Mesodermal cell (in vitro differentiated cells): ENCODE measurements around the gene PPP2R2D. TPM values are rescaled to one million over a fixed set of nuclear protein-coding genes. Genes with fewer than 3 reads are reported as not detected.

Source experiments
- H3K27ac ChIP-seq: 2 replicates; pipeline ENCODE4 v1.7.0; 2013; ENCODE audit warnings: mild to moderate bottlenecking, low read depth, low read length, moderate library complexity; ENCODE audit not compliant: severe bottlenecking
- H3K36me3 ChIP-seq: 2 replicates; pipeline ENCODE4 v1.7.1; 2013; ENCODE audit warnings: mild to moderate bottlenecking, low read length, moderate library complexity; ENCODE audit not compliant: control insufficient read depth, insufficient read depth
- H3K4me1 ChIP-seq: one replicate; pipeline ENCODE4 v1.7.1; 2013; ENCODE audit warnings: mild to moderate bottlenecking, low read length; ENCODE audit not compliant: insufficient read depth, control insufficient read depth, poor library complexity, severe bottlenecking
- H3K4me3 ChIP-seq: 2 replicates; pipeline ENCODE4 v1.7.0; 2013; ENCODE audit warnings: low read length, control low read depth, mild to moderate bottlenecking; ENCODE audit not compliant: insufficient read depth, poor library complexity, severe bottlenecking; ENCODE audit errors: extremely low read depth
- H3K9me3 ChIP-seq: 2 replicates; pipeline ENCODE4 v1.7.1; 2013; ENCODE audit warnings: mild to moderate bottlenecking, low read length, moderate library complexity; ENCODE audit not compliant: control insufficient read depth
- WGBS, 2 experiments: methylation state at CpG; one replicate each; pipeline ENCODE4 v1.1.5; 2013; ENCODE audit warnings: missing lambda C conversion rate in 2 of 2; ENCODE audit not compliant: insufficient coverage in 2 of 2; 5-methylcytosine and 5-hydroxymethylcytosine counted together
- polyA plus RNA-seq, 2 experiments: library from polyadenylated mRNA; stranded (reverse); fragments of 50-300 nt; gene quantifications; one replicate each; pipeline ENCODE4 v1.2.3, GENCODE V29; 2013

PPP2R2D gene
- 32.5 TPM for polyA plus RNA-seq (2013, experiment 1 of 2)
- 33.6 TPM for polyA plus RNA-seq (2013, experiment 2 of 2)

- H3K9me3 ChIP-seq, result no peaks in the 10 kb centered on the region
- 0% methylated on average over 52 to 97 of the region's 107 CpGs for WGBS, 2 experiments
Measured at GRCh38 chr10:131900350-131901152, at the start of gene PPP2R2D. Gene PPP2R2D (plus strand): TSS chr10:131901008. CDS start chr10:131901149, 141 bp downstream.

GRCh38 chr10:131851346-131851745 is 49.5 kb upstream of the PPP2R2D start:
- 90 to 95% methylated on average over 9 to 10 of the region's 11 CpGs for WGBS, 2 experiments
- no peaks in the 10 kb centered on the region for H3K4me1 ChIP-seq
- no peaks in the 10 kb centered on the region for H3K36me3 ChIP-seq
- no peaks in the 10 kb centered on the region for H3K9me3 ChIP-seq
- no peak overlapping the region for H3K4me3 ChIP-seq
- no peak overlapping the region for H3K27ac ChIP-seq

More at GRCh38 chr10:131900350-131901152, at the start of gene PPP2R2D:
- Histone ChIP-seq H3K4me3 (peak within 1 kb of the TSS; percentile 78), H3K36me3 (peaks cover 17% of the 10 kb centered on the region), H3K4me1 (peaks cover 24% of the 10 kb centered on the region), H3K27ac (peak within 1 kb of the TSS; percentile 85)

- 95 to 97% methylated on average over 31 of the region's 32 CpGs for WGBS, 2 experiments
Measured at GRCh38 chr10:131852176-131852822, 48.5 kb upstream of the PPP2R2D start.

GRCh38 chr10:131852823-131853609 is 47.8 kb upstream of the PPP2R2D start:
- H3K4me3 ChIP-seq, result no peak overlapping the region
- no peaks in the 10 kb centered on the region for H3K4me1 ChIP-seq
- H3K9me3 ChIP-seq, result no peaks in the 10 kb centered on the region
- no peaks in the 10 kb centered on the region for H3K36me3 ChIP-seq
- H3K27ac ChIP-seq, result no peak overlapping the region
- WGBS, 2 experiments, result 87 to 94% methylated on average over 14 to 21 of the region's 25 CpGs

More at GRCh38 chr10:131852176-131852822, 48.5 kb upstream of the PPP2R2D start:
- H3K4me1 ChIP-seq, result no peaks in the 10 kb centered on the region
- no peaks in the 10 kb centered on the region for H3K9me3 ChIP-seq
- H3K36me3 ChIP-seq, result no peaks in the 10 kb centered on the region
- H3K27ac ChIP-seq, result no peak overlapping the region
- no peak overlapping the region for H3K4me3 ChIP-seq

GRCh38 chr10:131853610-131853964 is 47.2 kb upstream of the PPP2R2D start:
- H3K27ac ChIP-seq, result no peak overlapping the region
- no peaks in the 10 kb centered on the region for H3K9me3 ChIP-seq
- H3K36me3 ChIP-seq, result no peaks in the 10 kb centered on the region
- no peaks in the 10 kb centered on the region for H3K4me1 ChIP-seq
- H3K4me3 ChIP-seq, result no peak overlapping the region
- WGBS, 2 experiments, result 94 to 95% methylated on average over 10 to 13 of the region's 13 CpGs

GRCh38 chr10:131854579-131855335 is 46.1 kb upstream of the PPP2R2D start:
- Histone ChIP-seq H3K9me3 (no peaks in the 10 kb centered on the region), H3K27ac (no peak overlapping the region), H3K4me3 (no peak overlapping the region), H3K4me1 (no peaks in the 10 kb centered on the region), H3K36me3 (no peaks in the 10 kb centered on the region)
- 86 to 89% methylated on average over 18 to 20 of the region's 22 CpGs for WGBS, 2 experiments

GRCh38 chr10:131855461-131856401 is 45.1 kb upstream of the PPP2R2D start:
- 87 to 88% methylated on average over 20 to 23 of the region's 23 CpGs for WGBS, 2 experiments
- Histone ChIP-seq H3K27ac (no peak overlapping the region), H3K9me3 (no peaks in the 10 kb centered on the region), H3K4me3 (no peak overlapping the region), H3K36me3 (no peaks in the 10 kb centered on the region), H3K4me1 (no peaks in the 10 kb centered on the region)

GRCh38 chr10:131856441-131857094 is 44.2 kb upstream of the PPP2R2D start:
- WGBS, 2 experiments, result 87 to 91% methylated on average over 13 to 17 of the region's 18 CpGs
- no peaks in the 10 kb centered on the region for H3K36me3 ChIP-seq
- H3K4me1 ChIP-seq, result no peaks in the 10 kb centered on the region
- H3K27ac ChIP-seq, result no peak overlapping the region
- H3K4me3 ChIP-seq, result no peak overlapping the region
- no peaks in the 10 kb centered on the region for H3K9me3 ChIP-seq
